GM18507 (cell line): ENCODE measurements around the gene NOS1.
"Not testable (repeated sequence)": the region's sequence is repeated elsewhere in the genome, so short reads cannot be mapped to it uniquely, and the experiment has no call there.

Experiments
- DNase-seq: peaks from one replicate; pipeline ENCODE4 v3.0.0; 2011; ENCODE audit warnings: low read depth; ENCODE audit not compliant: insufficient read length; ENCODE audit errors: extremely low spot score
- FAIRE-seq: peaks from 2 replicates; lab custom pipeline; 2011; peaks lifted over from hg19 to GRCh38; lab: Jason Lieb, UNC

The NOS1 gene

GRCh38 chr12:117361347-117361751, at the start of gene NOS1:
Gene NOS1, minus strand, starts transcription at chr12:117361626. Its CDS starts 30,557 bp downstream, at chr12:117331069.
- no peak for FAIRE-seq

GRCh38 chr12:117409286-117409685, 47.9 kb upstream of the NOS1 start:
- FAIRE-seq (no peak), DNase-seq (no peak)

More at GRCh38 chr12:117361347-117361751, at the start of gene NOS1:
- DNase-seq: no peak

GRCh38 chr12:117408161-117408791, 46.9 kb upstream of the NOS1 start:
- FAIRE-seq (no peak), DNase-seq (no peak)

GRCh38 chr12:117404940-117405339, 43.5 kb upstream of the NOS1 start:
- DNase-seq (no peak), FAIRE-seq (no peak)

DNA sequence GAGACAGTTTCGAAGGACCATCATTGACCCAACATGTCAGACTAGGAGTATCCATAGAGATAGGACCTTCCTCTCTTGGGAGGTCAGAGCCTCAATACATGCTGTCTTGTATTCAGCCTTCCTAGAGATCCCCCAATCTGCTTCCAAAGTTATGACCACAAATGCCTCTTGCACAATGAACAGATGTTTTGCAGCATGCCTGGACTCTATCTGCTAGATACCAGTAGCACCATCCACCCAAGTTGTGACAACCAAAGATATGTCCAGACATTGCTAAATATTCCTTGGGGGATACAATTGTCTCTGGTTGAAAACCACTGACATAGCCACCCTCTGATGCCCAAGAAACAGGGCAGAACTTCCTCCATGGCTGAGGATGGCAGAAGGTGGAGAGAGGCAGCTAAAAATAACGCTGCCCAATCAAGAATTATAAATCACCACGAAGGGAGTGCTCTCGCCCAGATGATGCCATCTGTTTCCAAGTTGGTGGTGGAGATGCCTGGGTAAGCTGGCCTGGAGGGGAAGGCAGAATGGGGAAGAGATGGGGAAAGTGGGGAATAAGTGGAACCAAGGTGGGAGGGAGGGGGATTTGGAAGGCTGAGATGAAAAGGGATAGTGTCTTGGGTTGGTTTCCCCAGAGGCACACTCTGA, 42.9 kb upstream of the NOS1 start:
- FAIRE-seq: no peak
- no peak for DNase-seq

- DNase-seq (no peak), FAIRE-seq (no peak)
Observed at GRCh38 chr12:117403586-117404139, 42.2 kb upstream of the NOS1 start.

DNA sequence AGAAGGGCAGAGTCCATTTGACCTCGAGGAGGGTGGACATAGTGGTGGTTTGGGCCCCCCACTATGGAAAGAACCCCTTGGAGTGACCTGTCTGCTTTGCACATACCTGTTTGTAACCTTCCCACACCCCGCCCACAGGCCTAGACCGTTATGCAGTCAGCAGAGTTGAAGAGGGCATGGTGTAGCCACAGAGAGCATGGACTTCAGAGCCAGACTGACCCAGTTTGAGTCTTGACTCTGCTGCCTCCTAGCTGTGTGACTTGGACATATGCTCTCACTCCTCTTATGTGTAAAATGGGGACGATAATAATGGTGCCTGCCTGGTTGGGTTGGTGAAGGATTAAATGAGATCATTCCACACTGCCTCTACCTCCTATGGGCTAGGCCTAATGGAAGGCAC, 40.9 kb upstream of the NOS1 start:
- DNase-seq (no peak), FAIRE-seq (no peak)

DNA sequence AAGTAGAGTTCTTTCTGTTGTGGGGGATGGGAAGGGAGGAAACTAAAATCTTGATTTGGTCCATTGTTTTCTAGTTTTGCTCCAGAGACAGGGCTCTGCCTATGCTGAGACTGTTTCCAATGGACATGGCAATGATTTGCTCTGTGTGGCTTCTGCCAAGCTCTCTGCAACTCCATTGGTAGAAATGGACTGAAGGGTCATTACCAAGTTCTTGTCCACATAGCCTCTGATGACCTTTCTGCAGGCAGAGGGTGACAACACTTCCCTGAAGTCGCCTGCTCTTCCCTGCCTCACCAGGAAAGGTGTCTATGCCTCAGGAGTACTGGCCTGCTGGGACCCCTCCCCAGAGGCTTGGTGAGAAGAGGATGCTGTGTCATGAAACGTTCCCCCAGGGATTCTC, 39.5 kb upstream of the NOS1 start:
- no peak for FAIRE-seq
- no peak for DNase-seq

- FAIRE-seq, DNase-seq: not testable (repeated sequence)
Observed at GRCh38 chr12:117398482-117398881, 37.1 kb upstream of the NOS1 start.

- FAIRE-seq (no peak), DNase-seq (no peak)
Observed at GRCh38 chr12:117395766-117396165, 34.3 kb upstream of the NOS1 start.

DNA sequence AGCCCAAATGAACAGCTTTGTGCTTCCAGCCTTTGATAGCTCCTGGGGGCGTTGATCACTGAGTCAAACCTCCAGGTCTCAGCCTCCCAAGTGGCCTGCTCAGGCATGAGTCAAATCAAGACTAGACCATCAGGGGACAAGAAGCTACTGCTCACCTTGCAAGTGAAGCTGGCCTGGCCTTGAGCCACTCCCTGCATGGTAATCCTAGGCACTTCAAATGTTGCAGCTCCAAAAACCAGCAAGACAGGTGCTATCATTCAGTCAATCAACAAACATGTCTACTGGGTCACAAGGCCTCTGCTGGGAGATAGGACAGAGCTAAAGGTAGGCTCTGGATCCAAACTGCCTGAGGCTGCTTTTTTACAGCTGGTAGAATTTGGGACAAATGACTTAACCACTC, 33.1 kb upstream of the NOS1 start:
- no peak for DNase-seq
- no peak for FAIRE-seq

DNA sequence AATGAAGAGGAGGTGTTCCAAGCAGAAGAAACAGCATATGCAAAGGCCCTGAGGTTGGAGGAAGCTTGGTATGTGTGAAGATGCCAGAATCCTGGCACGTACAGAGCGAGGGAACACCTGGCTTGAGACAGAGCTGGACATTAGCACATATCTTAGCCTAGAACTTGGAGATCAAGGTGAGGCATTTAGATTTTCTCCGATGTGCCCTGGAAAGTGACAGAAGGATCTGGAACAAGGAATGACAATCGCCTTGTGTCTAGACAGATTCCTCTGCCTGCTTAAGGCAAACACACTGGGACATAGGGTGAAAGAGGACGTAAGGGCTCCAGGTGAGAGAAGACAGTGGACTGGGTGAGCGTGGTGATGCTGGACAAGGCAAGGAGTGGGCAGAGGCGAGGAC, 32.2 kb upstream of the NOS1 start:
- no peak for DNase-seq
- no peak for FAIRE-seq

GRCh38 chr12:117390866-117391265, 29.4 kb upstream of the NOS1 start:
- FAIRE-seq (no peak), DNase-seq (no peak)

GRCh38 chr12:117388951-117389446, 27.6 kb upstream of the NOS1 start:
- DNase-seq (no peak), FAIRE-seq (no peak)

GRCh38 chr12:117387832-117388231, 26.4 kb upstream of the NOS1 start:
- DNase-seq (no peak), FAIRE-seq (no peak)

DNA sequence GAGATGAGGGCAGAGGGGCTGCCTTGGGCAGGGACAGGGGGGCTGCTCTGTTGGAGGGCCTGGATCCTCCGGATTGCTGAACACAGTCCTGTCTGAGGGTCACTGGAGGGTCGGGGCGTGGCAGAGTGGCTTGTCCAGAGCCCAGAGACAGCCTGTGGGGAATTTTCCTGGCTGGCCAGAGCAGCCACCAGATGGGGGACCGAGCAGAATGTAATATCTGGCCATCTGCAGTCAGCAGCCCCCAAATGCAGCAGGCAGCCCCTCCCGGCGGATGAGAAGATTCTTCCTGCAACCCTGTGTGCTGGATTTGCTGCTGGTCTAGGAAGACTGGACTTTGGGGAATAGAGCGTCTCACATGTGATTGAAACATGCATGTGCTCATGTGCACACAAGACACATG, 23.3 kb upstream of the NOS1 start:
- DNase-seq: no peak
- no peak for FAIRE-seq

GRCh38 chr12:117380083-117380482, 18.7 kb upstream of the NOS1 start:
- FAIRE-seq: no peak
- no peak for DNase-seq

DNA sequence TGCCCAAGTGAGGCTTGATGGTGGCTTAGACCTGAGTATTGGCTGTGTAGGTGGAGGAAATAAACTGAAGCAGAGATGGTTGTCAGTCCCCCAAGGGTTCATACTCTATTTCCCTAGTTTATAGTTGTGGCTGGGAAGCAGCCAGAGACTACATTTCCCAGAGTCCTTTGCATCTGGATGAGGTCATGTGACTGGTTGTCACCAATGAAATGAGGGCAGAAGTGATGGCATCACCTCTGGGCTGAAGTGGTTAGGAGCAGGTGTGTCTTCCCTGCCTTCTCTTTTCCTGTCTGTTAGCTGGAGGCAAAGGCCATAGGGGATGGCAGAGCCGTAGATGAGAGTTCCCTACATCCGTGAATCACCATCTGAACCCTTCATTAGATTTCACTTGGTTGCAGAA, 16.3 kb upstream of the NOS1 start:
- peak; percentile 9 for FAIRE-seq
- DNase-seq: no peak

DNA sequence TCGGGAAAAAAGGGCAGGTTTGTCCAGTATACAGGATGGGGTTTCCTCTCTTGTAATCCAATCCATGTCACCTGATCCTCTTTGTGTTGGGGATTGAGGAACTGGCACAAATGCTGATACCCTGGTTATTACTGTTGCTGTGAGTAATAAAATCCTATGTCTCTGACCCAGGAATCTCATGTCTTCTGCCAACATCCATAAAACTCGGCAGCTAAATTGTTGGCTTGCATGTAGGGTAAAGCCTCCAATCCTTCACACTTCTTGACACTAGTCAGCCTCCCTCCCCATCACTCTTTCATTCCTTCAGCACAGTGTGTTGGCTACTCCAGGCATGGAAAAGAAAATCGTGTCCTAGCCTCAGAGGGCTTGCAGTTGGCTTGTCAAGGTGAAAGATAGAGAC, 9.2 kb upstream of the NOS1 start:
- FAIRE-seq: no peak
- no peak for DNase-seq

GRCh38 chr12:117370000-117370399, 8.6 kb upstream of the NOS1 start:
- DNase-seq, FAIRE-seq: not testable (repeated sequence)
